Chondrocyte (in vitro differentiated cells): ENCODE results near the gene ADGRA1. TPM values are rescaled to one million over a fixed set of nuclear protein-coding genes. Genes with fewer than 3 reads are reported as not detected.

Experiments used
- DNase-seq: peaks from one replicate; pipeline ENCODE4 v3.0.0; 2021; ENCODE audit warnings: mixed read lengths, low spot score
- H3K27ac Mint-ChIP-seq: one replicate; pipeline ENCODE4 v1.8.0; 2021; ENCODE audit warnings: mild to moderate bottlenecking, moderate library complexity, mixed read lengths; ENCODE audit not compliant: unreplicated experiment
- H3K27me3 Mint-ChIP-seq: 2 replicates; pipeline ENCODE4 v1.8.0; 2021; ENCODE audit warnings: low read depth, mixed read lengths
- H3K36me3 Mint-ChIP-seq: 2 replicates; pipeline ENCODE4 v1.8.0; 2021; ENCODE audit warnings: low read depth, mixed read lengths
- H3K4me1 Mint-ChIP-seq: 2 replicates; pipeline ENCODE4 v1.8.0; 2021; ENCODE audit warnings: low read depth, mild to moderate bottlenecking, mixed read lengths
- H3K4me3 Mint-ChIP-seq: one replicate; pipeline ENCODE4 v1.8.0; 2021; ENCODE audit warnings: mild to moderate bottlenecking, moderate library complexity, mixed read lengths; ENCODE audit not compliant: unreplicated experiment
- H3K9me3 Mint-ChIP-seq: 2 replicates; pipeline ENCODE4 v1.8.0; 2021; ENCODE audit warnings: low read depth, mixed read lengths
- total RNA-seq: library from RNA; stranded (reverse); gene quantifications from 3 replicates; pipeline ENCODE4 v1.2.1, GENCODE V29; 2021
- TF ChIP-seq, protein P1 (sequence below): fragments of 200-600 bp; sonication (generic); IDR thresholded peaks from 2 replicates; pipeline ENCODE4 v1.5.0; 2021; ENCODE audit warnings: antibody characterized with exemption, mild to moderate bottlenecking, moderate library complexity

Gene ADGRA1
- total RNA-seq, 1 donor from 2014 or later: not detected

DNA sequence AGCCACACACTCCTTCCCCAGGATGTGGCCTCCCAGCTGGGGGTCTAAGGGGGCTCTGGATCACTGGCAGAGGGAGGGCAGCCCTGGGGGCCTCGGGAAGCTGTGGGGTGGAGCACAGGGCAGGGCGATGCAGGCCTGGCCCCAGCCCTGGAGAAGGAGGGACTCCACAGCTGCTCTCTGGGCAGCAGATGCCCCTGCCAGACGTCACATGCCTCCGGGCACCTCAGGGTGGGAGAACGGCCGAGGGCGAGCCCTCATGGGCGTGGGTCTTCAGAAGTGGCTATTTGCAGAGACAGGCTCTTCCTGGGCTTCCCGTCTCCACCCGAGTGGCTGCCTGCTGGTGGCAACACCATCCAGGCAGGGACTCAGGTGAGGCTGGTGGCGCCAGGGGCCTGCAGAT is 16.0 kb upstream of the ADGRA1 start:
- TF ChIP-seq, protein P1, sequence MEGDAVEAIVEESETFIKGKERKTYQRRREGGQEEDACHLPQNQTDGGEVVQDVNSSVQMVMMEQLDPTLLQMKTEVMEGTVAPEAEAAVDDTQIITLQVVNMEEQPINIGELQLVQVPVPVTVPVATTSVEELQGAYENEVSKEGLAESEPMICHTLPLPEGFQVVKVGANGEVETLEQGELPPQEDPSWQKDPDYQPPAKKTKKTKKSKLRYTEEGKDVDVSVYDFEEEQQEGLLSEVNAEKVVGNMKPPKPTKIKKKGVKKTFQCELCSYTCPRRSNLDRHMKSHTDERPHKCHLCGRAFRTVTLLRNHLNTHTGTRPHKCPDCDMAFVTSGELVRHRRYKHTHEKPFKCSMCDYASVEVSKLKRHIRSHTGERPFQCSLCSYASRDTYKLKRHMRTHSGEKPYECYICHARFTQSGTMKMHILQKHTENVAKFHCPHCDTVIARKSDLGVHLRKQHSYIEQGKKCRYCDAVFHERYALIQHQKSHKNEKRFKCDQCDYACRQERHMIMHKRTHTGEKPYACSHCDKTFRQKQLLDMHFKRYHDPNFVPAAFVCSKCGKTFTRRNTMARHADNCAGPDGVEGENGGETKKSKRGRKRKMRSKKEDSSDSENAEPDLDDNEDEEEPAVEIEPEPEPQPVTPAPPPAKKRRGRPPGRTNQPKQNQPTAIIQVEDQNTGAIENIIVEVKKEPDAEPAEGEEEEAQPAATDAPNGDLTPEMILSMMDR: no peak
- no peak for DNase-seq
- Mint-ChIP-seq H3K27ac (no peak overlapping the region), H3K4me1 (peaks cover 7% of the 10 kb centered on the region), H3K4me3 (no peak overlapping the region), H3K36me3 (no peaks in the 10 kb centered on the region), H3K9me3 (peaks cover 3% of the 10 kb centered on the region), H3K27me3 (peaks cover 14% of the 10 kb centered on the region)

DNA sequence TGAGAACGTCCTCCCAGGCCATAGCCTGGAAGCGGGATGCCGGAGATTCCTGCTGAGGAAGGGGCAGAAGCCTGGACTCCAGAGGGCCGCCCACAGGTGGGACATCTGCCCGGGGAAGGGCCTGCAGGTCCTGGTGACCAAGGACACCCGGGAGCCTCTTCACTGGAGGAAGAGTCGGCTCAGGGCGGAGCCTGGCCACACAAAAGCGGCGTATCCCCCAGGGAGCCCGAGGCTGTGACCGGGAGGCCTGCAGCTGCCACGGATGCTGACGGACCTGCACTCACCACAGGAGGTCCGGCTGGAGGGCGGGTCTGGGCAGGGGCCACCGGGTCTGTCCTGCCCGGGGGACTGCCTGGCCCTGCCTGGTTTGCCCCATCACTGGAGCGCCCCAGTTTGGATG is 15.5 kb upstream of the ADGRA1 start:
- Mint-ChIP-seq H3K9me3 (peaks cover 3% of the 10 kb centered on the region), H3K27me3 (peaks cover 14% of the 10 kb centered on the region), H3K4me3 (no peak overlapping the region), H3K27ac (no peak overlapping the region), H3K4me1 (peaks cover 4% of the 10 kb centered on the region), H3K36me3 (no peaks in the 10 kb centered on the region)
- DNase-seq: no peak
- TF ChIP-seq, protein P1: no peak

DNA sequence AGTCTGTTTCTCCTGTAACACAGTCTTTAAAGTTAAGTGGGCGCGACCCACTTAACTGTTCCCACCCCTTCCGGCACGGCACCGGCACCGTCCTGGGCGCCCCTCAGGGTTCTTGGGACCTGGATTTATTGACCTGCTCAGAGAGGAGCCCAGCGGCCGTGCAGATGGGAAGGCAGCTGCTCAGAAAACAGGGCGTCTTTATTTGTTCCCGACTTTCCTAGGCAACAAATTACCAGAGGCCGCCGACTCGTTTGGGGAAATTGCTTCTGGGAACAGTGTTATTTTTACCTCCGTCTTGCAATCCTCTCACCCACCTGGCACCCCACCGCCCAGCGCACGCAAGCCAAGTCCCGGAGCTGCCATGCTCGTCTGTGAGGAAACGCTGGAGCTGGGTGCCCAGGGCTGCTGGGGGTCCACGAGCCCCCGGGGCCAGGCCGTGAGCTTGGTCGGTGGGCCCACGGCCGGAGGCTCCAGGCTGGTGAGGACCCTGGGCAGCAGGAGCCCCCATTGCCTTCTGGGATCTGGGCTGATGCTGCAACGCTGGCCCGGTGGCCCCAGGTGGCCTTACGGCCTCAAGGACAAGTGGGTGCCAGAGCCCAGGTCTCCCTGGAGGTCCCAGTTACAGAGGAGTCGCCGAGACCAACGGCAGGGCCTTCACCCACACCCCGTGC is 14.9 kb upstream of the ADGRA1 start:
- Mint-ChIP-seq H3K27me3 (peaks cover 11% of the 10 kb centered on the region), H3K9me3 (peaks cover 3% of the 10 kb centered on the region), H3K4me3 (no peak overlapping the region), H3K27ac (no peak overlapping the region), H3K36me3 (no peaks in the 10 kb centered on the region), H3K4me1 (no peaks in the 10 kb centered on the region)
- no peak for DNase-seq
- TF ChIP-seq, protein P1: no peak

DNA sequence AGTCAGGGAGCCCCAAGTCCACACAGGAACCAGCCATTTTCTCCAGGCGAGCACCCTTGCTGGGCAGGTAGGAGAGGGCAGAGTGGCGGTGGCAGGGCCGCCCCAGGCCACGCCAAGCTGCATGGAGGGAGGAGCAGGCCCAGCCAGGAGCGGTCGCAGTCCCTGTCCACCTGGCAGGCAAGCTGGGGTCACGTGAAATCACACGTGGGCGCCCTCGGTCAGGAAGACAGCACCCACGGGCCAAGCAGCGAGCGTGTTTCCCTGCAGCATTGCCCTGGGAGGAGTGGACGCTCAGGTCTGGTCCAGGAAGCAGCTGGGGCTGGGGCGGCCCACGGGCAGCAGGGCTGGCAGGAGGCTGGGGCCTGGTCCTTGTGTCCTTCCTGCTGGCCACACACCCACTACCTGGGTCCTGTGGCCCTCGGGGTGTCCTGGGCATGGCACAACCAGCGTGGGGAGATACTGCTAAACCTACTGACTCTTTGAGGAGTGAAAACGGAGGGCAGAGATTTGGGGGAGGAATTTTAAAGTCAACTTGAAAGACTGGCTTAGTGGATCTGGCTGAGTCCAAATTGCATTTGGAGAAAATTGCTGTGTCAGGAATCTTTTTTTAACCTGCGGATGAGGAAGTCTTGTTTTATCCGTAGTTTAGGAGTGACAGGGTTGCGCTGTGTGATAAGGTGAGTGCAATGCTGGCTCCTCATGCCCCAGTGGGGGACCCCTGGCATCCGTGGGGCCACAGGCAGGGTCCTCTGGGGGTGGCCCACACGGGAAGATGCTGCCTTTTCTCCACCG is 12.2 kb upstream of the ADGRA1 start:
- Mint-ChIP-seq H3K36me3 (no peaks in the 10 kb centered on the region), H3K4me1 (no peaks in the 10 kb centered on the region), H3K27me3 (peaks cover 7% of the 10 kb centered on the region), H3K4me3 (no peak overlapping the region), H3K9me3 (peaks cover 3% of the 10 kb centered on the region), H3K27ac (no peak overlapping the region)
- TF ChIP-seq, protein P1: no peak
- DNase-seq: no peak

DNA sequence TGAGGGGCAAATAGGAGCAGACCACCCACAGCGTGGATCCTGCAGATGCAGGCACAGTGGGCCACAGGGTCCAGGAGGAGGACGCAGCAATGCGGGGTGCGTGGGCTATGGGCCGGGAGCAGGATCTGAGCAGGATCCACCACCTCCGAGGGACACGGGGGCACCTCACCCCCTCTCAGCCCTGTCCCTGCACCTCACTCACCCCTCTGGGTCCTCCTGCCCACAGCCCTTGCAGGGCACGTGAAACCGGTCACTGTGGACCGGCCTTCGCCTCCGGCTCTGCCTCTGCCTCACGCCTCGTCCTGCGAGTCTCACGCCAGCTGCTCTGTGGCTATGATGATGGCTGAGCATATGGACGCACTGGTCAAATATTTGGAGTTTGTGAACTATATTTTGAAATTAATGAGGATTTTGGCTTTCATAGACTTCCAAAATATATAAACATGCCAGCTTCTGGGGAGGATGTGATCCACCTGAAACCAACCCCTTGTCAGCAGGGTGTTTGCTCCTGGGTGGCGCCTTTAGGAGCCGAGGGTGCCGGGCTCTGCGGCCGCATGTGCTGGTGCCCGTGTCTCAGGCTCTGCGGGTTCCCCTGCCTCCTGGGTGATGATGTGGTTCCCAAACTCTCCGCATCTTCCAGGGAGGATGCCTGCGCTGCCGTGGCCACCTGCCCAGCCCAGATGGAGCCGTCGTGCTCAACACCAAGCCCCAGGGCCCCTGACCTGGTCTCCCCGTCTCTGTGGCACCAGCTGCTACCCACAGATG is 11.3 kb upstream of the ADGRA1 start:
- TF ChIP-seq, protein P1: no peak
- Mint-ChIP-seq H3K27me3 (peaks cover 7% of the 10 kb centered on the region), H3K4me3 (no peak overlapping the region), H3K27ac (no peak overlapping the region), H3K4me1 (no peaks in the 10 kb centered on the region), H3K9me3 (peaks cover 3% of the 10 kb centered on the region), H3K36me3 (no peaks in the 10 kb centered on the region)
- no peak for DNase-seq
